KBM-7 (cell line): ENCODE data around the gene TRIM36.

Experiments
- DNase-seq: peaks from one replicate; pipeline ENCODE4 v3.0.0-alpha.2; 2015
- in situ Hi-C: fragments of 300-500 bp; cut with MboI; formaldehyde crosslinking; loops from 2 replicates; pipeline ENCODE4 v1.14.3; 2020; ENCODE audit warnings: low sequenced_read_pairs, low pct_unique_long_range_greater_than_20kb, mixed read lengths

Gene TRIM36

DNA sequence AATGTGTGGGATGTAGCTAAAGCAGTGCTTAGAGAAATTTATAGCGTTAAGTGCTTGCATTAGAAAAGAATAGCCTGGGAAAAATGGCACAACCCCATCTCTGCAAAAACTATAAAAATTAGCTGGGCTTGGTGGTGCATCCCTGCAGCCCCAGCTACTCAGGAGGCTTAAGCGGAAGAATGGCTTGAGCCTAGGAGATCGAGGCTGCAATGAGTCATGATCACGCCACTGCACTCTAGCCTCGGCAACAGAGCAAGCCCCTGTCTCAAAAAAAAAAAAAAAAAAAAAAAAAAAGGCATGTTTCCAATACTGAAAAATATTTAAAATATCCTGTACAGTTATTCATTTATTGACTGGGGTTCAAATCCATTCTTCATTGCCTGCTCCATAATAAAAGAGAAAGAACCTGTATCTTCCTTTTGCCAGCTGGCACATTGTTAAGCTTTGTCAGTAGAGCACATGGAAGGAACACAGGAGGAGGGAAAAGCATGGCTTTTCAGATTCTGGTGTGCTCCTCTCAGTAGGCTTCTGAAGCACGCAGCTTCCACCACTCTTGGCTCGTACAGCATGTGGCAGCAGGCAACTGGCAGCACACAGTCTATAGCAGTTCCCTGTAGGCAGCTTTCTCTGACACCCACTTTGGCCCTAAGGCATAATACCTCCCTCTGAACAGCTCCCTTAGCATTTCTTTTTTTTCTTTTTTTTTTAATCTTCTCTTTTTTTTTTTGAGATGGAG, 73.5 kb downstream of the TRIM36 start:
- in situ Hi-C loops = loop anchor here (25.0 kb wide), 2 partner anchors 141 to 491 kb away; no protein-coding TSS in a partner anchor
- no peak for DNase-seq

DNA sequence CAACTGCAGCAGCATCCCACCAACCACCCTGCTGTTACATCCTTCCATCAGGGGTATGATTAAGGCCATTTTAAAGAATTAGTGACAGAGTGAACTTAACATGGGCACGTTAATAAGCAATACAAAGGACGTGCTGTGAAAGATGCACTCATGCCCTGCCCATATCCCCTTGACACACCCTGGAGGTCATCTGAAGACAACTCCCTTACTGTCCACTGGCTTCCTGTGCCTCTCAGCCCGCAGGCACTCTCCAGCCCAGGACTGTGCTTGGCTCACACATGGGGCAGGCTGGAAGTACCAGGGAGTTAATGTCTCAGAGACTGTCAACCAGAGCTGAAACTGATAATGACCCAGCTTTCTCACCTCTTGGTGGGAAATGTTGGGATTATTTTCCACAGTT, 81.8 kb downstream of the TRIM36 start:
- no peak for DNase-seq
- in situ Hi-C loops = loop anchor here (25.0 kb wide), 2 partner anchors 149 to 499 kb away; no protein-coding TSS in a partner anchor

DNA sequence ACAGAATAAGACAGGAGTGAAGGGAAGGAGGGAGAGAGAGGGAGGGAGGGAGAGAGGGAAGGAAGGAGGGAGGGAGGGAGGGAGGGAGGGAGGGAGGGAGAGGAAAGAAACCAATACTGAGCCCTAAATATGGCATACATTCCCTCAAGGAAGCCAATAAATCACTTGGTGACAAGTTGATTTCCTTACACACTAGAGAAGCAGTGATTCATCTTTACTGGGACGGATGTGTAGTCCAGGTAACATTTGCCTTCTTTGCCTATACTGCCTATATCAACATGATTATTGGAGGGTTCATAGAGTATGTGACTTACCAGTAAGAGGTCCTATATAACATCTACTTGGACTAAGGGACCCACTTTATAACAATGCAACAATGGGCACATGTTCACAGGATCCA, 83.2 kb downstream of the TRIM36 start:
- in situ Hi-C loops = loop anchor here (25.0 kb wide), 2 partner anchors 151 to 501 kb away; no protein-coding TSS in a partner anchor
- DNase-seq = no peak

DNA sequence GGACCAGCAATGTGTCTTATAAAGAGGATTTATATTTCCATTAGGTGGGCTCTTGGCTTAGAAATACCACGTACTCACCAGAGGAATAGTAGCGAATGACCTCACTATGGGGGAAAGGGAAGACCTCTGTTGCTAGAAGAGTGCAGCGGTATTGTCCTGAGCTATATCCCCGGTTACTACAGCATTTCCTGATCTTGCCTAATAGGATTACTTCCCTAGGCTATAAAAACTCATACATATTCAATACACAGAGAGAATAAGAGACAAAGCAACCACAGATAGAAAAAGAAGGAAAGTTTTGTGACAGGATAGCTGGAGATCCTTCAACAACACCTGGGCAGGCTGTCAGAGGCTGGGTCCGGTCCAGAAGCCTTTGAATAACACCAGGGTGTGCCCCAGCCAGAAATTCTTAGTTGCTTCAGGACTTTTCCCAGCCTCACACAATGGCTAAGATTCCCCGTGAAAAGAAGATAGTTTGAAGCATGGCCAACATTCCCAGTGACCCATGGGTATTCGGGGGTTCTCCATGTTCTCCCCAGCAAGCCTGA, 85.4 kb downstream of the TRIM36 start:
- in situ Hi-C loops = loop anchor here (25.0 kb wide), 2 partner anchors 153 to 503 kb away; no protein-coding TSS in a partner anchor
- no peak for DNase-seq

DNA sequence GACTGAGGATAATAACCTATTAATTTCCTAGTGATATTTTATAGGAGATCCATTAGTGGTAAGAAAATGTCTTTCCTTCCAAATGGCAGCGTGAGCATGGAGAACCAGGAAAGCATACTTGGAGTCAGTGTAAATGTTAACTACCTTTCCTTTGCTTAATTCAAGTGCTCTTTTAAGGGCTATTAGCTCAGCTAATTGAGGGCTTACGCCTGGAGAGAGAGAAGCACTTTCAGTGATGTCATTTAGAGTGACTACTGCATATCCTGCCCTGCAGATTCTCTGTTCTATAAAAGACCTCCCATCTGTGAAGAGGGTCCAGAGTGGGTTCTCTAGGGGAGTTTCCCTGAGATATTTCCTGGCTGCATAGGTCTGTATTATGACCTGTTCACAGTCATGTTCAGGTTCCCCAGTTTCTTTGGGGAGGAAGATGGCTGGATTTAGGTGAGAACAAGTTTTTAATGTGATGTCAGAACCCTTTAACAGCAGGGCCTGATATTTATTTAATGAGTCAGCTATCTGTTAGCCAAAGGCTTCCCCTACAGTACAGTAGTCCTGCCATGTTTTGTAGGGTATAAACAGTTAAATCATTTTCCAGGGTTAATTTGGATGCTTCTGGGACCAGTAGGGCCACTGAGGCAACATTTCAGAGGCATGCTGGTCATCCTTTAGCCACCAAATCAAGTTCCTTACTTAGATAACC, 89.6 kb downstream of the TRIM36 start:
- in situ Hi-C loops = loop anchor here (25.0 kb wide), 2 partner anchors 157 to 507 kb away; no protein-coding TSS in a partner anchor
- no peak for DNase-seq
